Transverse colon (tissue), 4 donors: ENCODE measurements around the gene TMEM163. TPM values are rescaled to one million over a fixed set of nuclear protein-coding genes. Genes with fewer than 3 reads are reported as not detected.

Source experiments
- DNase-seq: peaks from one replicate; pipeline ENCODE4 v3.0.0-alpha.2; 2019
- H3K27ac ChIP-seq, 4 donors: fragments of 200-600 bp; sonication (generic); 2 replicates each; pipeline ENCODE4 v1.5.1; 2016 to 2018; ENCODE audit warnings: inconsistent platforms in 4 of 4
- H3K27me3 ChIP-seq: fragments of 200-600 bp; sonication (generic); 2 replicates; pipeline ENCODE4 v1.5.1; 2017; ENCODE audit warnings: inconsistent platforms
- H3K36me3 ChIP-seq, 4 donors: fragments of 200-600 bp; sonication (generic); 2 replicates each; pipeline ENCODE4 v1.5.1; 2017 to 2019; ENCODE audit warnings: inconsistent platforms in 4 of 4
- H3K4me1 ChIP-seq, 4 donors: fragments of 200-600 bp; sonication (generic); 2 replicates each; pipeline ENCODE4 v1.5.1; 2017 to 2020; ENCODE audit warnings: inconsistent platforms in 4 of 4
- H3K4me3 ChIP-seq, 4 donors: fragments of 200-600 bp; sonication (generic); 1 replicate in 1 of 4; 2 replicates in 3 of 4; pipeline versions ENCODE4 v1.5.1 to v1.6.1; 2017 to 2019; ENCODE audit warnings: inconsistent platforms in 4 of 4
- H3K9me3 ChIP-seq, 2 donors: fragments of 200-600 bp; sonication (generic); 2 replicates each; pipeline ENCODE4 v1.5.1; 2017 to 2019; ENCODE audit warnings: inconsistent platforms in 2 of 2
- CTCF ChIP-seq, 5 experiments: fragments of 200-600 bp in 3 of 5; fragments of 450-650 bp in 2 of 5; sonication (generic) in 3 of 5; IDR thresholded peaks; 1 replicate in 2 of 5; 2 replicates in 3 of 5; pipeline ENCODE4 v1.5.1; 2016 to 2017; ENCODE audit warnings: antibody characterized with exemption in 5 of 5, inconsistent platforms in 3 of 5, mild to moderate bottlenecking in 2 of 5, moderate library complexity in 1 of 5
- EP300 ChIP-seq: sonication (generic); formaldehyde crosslinking; IDR thresholded peaks from one replicate; pipeline ENCODE4 v1.6.1; 2017; ENCODE audit warnings: antibody characterized with exemption, low read depth
- POLR2A ChIP-seq: fragments of 450-650 bp; IDR thresholded peaks from one replicate; pipeline ENCODE4 v1.6.1; 2016; ENCODE audit warnings: antibody characterized with exemption, mild to moderate bottlenecking, moderate library complexity
- POLR2AphosphoS5 ChIP-seq, 3 donors: sonication (generic); formaldehyde crosslinking; IDR thresholded peaks; one replicate each; pipeline ENCODE4 v1.6.1; 2016; ENCODE audit warnings: antibody characterized with exemption in 3 of 3
- WGBS, 2 donors: methylation state at CpG; one replicate each; pipeline ENCODE4 v1.1.5; 2018; ENCODE audit warnings: low coverage in 1 of 2; 5-methylcytosine and 5-hydroxymethylcytosine counted together
- in situ Hi-C, 4 donors: fragments of 200-750 bp; cut with MboI; loops; one replicate each; pipeline versions ENCODE4 v1.15.0 to v1.15.1; 2017; ENCODE audit warnings: low sequenced_read_pairs in 3 of 4, low pct_ligation_motif_present in 1 of 4, low pct_unique_long_range_greater_than_20kb in 1 of 4
- intact Hi-C: fragments of 100-400 bp; cut with DNase I; formaldehyde crosslinking; loops from one replicate; pipeline ENCODE4 v1.15.1; 2023; ENCODE audit warnings: low total_unique reads
- total RNA-seq, 4 donors: library from RNA; depleted of rRNA; stranded (reverse); fragments of >200 nt; gene quantifications; one replicate each; pipeline ENCODE4 v1.1.0, GENCODE V29; 2016

TMEM163 gene
- total RNA-seq, 4 donors from 2014 or later = 0.48 TPM; not detected in 3

- no peak for DNase-seq
- H3K27me3 ChIP-seq = no peaks in the 10 kb centered on the region
- H3K36me3 ChIP-seq = no peaks in the 10 kb centered on the region
- H3K4me1 ChIP-seq = no peaks in the 10 kb centered on the region
- WGBS, 2 donors = 86 to 94% methylated on average over 3 of the region's 3 CpGs
- in situ Hi-C loops (loop anchor here in 2 of 4 donors (25.0 kb wide), 2 partner anchors 184 to 534 kb away; no protein-coding TSS in a partner anchor), intact Hi-C loops (no loop called here)
- no peaks in the 10 kb centered on the region for H3K9me3 ChIP-seq
- no peak overlapping the region for H3K27ac ChIP-seq
- H3K4me3 ChIP-seq = no peak overlapping the region
- TF ChIP-seq EP300 = no peak
- TF ChIP-seq POLR2A = no peak
- TF ChIP-seq POLR2AphosphoS5 (IDR thresholded peaks at IDR 0.05) = no peak
Measured at GRCh38 chr2:134420920-134421319, 297.9 kb downstream of the TMEM163 start.

GRCh38 chr2:134420259-134420658, 298.5 kb downstream of the TMEM163 start:
- no peaks in the 10 kb centered on the region for H3K9me3 ChIP-seq
- H3K4me1 ChIP-seq = no peaks in the 10 kb centered on the region
- WGBS, 2 donors = 77 to 81% methylated on average over 5 to 7 of the region's 7 CpGs
- in situ Hi-C loops (loop anchor here in 2 of 4 donors (25.0 kb wide), 2 partner anchors 183 to 533 kb away; no protein-coding TSS in a partner anchor), intact Hi-C loops (no loop called here)
- TF ChIP-seq POLR2AphosphoS5 (IDR thresholded peaks at IDR 0.05) (no peak), CTCF (IDR thresholded peaks at IDR 0.05) (no peak), EP300 (no peak), POLR2A (no peak)
- H3K27ac ChIP-seq = no peak overlapping the region
- H3K27me3 ChIP-seq = no peaks in the 10 kb centered on the region
- no peaks in the 10 kb centered on the region for H3K36me3 ChIP-seq
- no peak for DNase-seq
- no peak overlapping the region for H3K4me3 ChIP-seq

GRCh38 chr2:134417968-134418582, 300.7 kb downstream of the TMEM163 start:
- in situ Hi-C loops (loop anchor here in 3 of 4 donors (10.0 to 25.0 kb wide), 3 partner anchors 181 to 531 kb away; no protein-coding TSS in a partner anchor), intact Hi-C loops (no loop called here)
- Histone ChIP-seq H3K4me3 (no peak overlapping the region), H3K9me3 (no peaks in the 10 kb centered on the region), H3K27me3 (no peaks in the 10 kb centered on the region), H3K36me3 (no peaks in the 10 kb centered on the region), H3K4me1 (peaks cover 0 to 8% (median 2%) of the 10 kb centered on the region in 4 donors), H3K27ac (no peak overlapping the region)
- no peak for TF ChIP-seq POLR2A
- TF ChIP-seq POLR2AphosphoS5 (IDR thresholded peaks at IDR 0.05) = no peak
- TF ChIP-seq EP300 = no peak
- no peak for TF ChIP-seq CTCF (IDR thresholded peaks at IDR 0.05)
- no peak for DNase-seq
- WGBS, 2 donors = 88 to 91% methylated on average over 2 to 5 of the region's 5 CpGs

GRCh38 chr2:134416637-134417036, 302.2 kb downstream of the TMEM163 start:
- H3K27ac ChIP-seq = no peak overlapping the region
- no peak overlapping the region for H3K4me3 ChIP-seq
- WGBS, 2 donors = 85% methylated on average over 1 of the region's 1 CpG; no CpG with 5 or more reads in 1 of the 2 donors
- in situ Hi-C loops = loop anchor here in 3 of 4 donors (10.0 to 25.0 kb wide), 3 partner anchors 179 to 529 kb away; no protein-coding TSS in a partner anchor
- TF ChIP-seq POLR2AphosphoS5 (IDR thresholded peaks at IDR 0.05) = no peak
- TF ChIP-seq CTCF (IDR thresholded peaks at IDR 0.05) = no peak
- no peak for TF ChIP-seq EP300
- no peak for TF ChIP-seq POLR2A
- no peaks in the 10 kb centered on the region for H3K9me3 ChIP-seq
- H3K27me3 ChIP-seq = no peaks in the 10 kb centered on the region
- no peaks in the 10 kb centered on the region for H3K36me3 ChIP-seq
- H3K4me1 ChIP-seq = peaks cover 3 to 17% (median 12%) of the 10 kb centered on the region in 4 donors
- intact Hi-C loops = no loop called here
- DNase-seq = no peak
